Activated effector memory CD4-positive, alpha-beta T cell treated with Interleukin-2 at 50 U/mL for 16 hours (primary cell): ENCODE data around the gene MTCP1.
A peak's percentile ranks its signal among the peaks of the same experiment; 100 is the strongest.

Experiments used
- DNase-seq: peaks from one replicate; pipeline ENCODE4 v3.0.0-alpha.2; 2020

The MTCP1 gene, protein sequence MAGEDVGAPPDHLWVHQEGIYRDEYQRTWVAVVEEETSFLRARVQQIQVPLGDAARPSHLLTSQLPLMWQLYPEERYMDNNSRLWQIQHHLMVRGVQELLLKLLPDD

GRCh38 chrX:155070975-155071693 is at the start of gene MTCP1, which contains the start of the genes BRCC3 and CMC4:
Gene MTCP1, minus strand, starts transcription at chrX:155071136. Its CDS starts 5,126 bp downstream, at chrX:155066010.
Gene BRCC3, plus strand, starts transcription at chrX:155071508. Its CDS starts 20 bp downstream, at chrX:155071528.
Gene CMC4, minus strand, starts transcription at chrX:155071136. Its CDS starts 7,113 bp downstream, at chrX:155064023.
- DNase-seq = peak; percentile 66

DNA sequence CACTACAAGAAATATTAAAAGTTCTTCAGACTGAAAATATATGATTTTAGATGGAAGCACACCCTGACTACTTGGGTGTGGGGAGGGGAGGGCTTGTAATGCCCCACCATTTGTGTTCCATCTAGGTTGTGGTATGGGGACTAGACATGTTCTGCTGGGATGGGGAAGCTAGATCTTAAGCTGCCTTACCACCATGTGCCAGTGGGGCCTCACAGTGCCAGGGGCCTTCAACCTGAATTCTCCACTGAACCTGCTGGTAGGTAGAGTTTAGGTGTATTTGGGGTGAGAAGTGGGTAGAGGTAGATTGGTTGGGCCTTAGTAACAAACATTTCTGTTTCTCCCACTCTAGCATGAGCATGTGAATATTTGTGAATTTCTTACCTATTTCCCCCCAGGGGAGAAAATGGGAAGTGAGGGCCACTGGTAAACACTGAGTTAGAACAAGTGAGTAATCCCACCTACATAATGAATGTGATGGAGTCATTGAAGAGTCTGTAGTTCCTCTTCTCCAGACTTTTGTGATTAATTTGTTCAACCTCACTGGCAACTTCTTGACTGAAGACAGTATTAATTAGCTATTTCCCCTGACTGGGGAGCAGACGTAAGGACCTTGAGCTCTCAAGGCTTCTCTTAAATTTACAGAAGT is 44.4 kb upstream of the MTCP1 start:
- no peak for DNase-seq

DNA sequence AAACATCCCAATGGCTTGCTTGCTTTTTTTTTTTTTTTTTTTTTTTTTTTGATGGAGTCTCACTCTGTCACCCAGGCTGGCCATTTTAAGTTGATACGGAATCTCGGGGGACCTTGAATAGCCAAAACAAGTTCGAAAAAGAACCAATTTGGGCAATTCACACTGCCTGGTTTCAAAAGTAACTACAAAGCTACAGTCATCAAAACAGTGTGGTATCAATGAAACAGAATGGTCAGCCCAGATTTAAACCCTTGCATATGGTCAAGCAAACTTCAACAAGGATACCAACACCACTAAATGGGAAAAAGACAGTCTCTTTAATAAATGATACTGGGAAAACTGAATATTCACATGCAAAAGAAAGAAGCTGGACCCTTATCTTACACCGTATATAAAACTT is 42.2 kb upstream of the MTCP1 start:
- no peak for DNase-seq

- no peak for DNase-seq
Measured at GRCh38 chrX:155112171-155112570, 41.2 kb upstream of the MTCP1 start.

GRCh38 chrX:155108427-155108826 is 37.5 kb upstream of the MTCP1 start:
- no peak for DNase-seq

GRCh38 chrX:155105919-155106318 is 35.0 kb upstream of the MTCP1 start:
- DNase-seq = no peak

DNA sequence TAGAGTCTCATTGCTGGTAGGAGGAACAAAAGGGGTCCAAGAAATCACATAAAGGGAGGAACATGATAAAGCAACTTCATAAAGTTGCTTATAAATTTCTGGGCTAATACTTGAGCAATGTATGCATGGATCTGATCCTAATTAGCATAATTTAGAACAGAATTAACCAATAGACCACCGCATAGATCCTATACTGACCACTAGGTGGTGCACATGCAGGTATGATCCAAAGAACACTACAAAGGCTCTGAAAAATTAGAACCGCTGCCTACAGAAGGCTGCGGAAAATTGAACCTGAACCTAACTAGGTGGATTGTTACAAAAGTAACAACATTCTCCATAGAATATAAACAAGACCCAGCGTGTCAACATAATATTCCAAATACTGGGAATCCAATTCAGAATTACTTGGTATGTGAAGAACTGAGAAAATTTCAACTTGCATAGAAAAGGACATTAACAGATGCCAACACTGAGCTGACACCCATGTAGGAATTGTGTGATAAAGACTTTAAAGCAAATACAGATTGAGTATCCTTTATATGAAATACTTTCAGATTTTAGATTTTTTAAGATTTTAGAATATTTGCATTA is 23.6 kb upstream of the MTCP1 start:
- no peak for DNase-seq

DNA sequence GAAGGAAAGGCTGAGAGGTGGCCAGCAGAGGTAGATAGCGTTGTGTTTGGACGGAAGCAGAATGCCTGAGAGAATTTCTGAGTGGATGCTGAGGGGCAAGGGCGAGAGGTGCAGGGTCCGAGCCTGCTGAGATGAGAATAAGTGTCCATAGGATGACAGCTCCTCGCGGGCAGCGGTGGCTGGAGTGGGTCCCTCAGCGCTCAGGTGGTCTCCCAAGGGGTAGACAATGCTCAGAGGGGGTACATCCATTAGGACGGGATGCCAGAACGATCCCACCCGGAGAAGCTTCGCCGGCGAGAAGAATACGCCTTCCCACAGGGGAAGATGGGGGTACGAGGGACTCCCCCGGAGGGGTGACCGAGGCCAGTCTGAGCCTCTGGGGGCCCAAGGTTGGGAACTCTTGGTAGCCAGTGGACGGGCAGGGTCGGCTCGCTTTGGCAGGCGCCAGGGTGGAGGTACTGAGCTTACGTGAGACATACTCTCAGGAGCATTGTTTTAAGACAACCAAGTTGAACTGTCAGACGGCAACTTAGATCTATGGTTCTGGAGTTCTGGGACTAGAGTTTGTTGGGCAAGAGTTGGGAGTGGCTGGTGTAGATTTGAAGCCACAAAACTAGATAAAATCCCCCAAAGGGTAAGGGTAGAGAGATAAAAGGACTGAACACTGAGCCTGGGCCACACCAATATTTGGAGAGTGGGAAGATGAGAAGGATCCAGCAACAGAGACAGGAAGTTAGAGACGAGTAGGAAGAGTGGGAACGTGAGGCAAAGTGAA is 16.2 kb upstream of the MTCP1 start:
- no peak for DNase-seq

- DNase-seq = no peak
Measured at GRCh38 chrX:155086202-155086840, 15.4 kb upstream of the MTCP1 start.

- no peak for DNase-seq
Measured at GRCh38 chrX:155071694-155072280, 851 bp upstream of the MTCP1 start.

DNA sequence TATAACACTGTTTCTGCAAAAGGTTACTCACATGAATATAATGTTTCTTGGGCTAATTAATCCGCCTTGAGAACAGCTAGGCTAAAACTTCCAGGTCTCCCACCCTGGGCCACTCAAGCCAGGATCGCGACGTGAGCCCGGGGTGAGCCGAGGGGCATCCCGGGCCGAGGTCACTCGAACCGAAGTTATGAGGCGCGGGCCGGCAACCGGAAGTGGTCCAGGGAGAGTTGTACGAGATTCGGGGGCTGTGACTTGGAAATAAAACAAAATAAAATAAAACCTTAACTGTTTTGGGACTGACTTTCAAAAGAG is 317 bp downstream of the MTCP1 start:
- DNase-seq = no peak

GRCh38 chrX:155070038-155070437 is 898 bp downstream of the MTCP1 start:
- no peak for DNase-seq

DNA sequence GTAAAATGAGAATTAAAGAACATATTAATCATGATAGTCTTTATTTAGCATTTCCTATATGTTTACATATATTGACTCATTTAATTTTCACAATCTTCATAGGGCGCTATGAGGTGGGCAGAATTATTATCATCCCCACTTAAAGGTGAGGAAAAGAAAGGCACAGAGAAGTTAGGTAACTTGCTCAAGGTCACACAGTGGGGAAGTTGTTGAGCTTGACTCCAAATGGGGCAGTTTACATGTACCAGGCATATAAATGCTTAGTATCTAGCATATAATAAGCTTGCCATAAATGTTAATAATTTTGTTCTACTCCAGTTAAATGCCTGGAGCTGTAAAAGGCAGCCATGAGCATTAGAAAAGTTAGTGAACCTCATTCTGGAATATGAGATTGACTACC is 1.5 kb downstream of the MTCP1 start:
- DNase-seq = no peak

DNA sequence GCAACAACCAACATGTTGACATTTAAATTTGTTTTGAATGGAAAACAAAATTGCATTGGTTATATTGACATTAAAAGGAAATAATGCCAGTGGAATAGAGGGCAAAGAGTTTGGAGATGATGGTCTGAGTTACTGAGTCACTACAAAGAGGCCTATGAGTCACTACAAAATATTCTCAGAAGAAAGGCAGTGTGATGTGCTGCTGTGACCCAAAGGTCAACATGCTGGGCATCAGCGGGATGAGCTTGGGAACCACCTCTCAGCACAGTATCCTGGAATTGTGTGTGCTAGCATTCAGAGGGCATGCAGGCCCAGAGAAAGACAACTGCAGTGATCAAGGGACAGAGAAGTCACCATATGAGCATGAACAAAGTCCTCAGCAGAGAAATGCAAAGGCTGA is 2.8 kb downstream of the MTCP1 start:
- DNase-seq = no peak

DNA sequence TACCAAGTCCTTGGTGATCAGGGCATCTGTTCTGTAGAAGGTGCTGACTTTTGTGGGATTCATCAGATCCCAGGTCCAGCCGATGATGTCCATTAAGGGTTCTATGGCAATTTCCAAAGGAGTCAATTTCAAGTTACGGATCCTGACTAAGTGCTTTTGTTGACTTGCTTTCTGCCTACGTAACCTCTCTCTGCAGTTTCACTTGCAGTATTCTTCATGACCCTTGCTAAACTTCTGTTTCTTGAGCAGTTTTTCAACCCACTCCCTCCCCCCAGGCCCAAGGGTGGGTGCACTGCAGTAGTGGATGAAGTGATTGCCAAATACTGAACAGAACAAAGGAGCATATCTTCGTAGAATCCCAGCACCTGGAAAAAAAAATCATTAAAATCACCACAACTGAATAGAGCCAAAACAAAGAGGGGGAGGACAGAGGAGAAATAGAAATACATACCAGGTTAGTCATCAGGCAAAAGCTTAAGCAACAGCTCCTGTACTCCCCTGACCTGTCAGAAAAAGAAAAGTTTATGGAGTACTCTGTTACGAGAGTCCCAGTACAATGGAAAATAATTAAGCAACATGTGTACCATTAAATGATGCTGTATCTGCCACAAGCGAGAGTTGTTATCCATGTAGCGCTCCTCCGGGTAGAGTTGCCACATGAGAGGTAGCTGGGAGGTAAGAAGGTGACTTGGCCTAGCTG is 5.8 kb downstream of the MTCP1 start:
- DNase-seq = no peak

DNA sequence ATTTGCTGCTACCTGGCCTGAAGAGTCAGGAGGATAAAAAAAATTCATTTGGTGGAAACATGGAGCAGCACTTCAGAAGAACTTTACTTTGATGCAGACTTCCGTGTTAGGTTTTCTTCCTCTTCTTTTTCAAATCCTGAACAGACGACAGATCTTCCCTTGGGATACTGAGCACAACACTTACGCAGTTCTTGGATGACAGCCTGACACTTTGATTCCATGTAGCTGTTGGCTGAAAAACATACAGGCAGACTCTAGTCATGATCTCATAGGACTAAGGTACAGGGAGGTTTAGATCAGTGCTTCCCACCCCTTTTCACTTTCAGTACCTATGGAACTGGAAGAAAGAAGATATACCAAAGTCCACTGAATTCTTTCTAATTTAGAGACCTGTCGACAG is 9.2 kb downstream of the MTCP1 start:
- no peak for DNase-seq

GRCh38 chrX:155056877-155057792 is 13.8 kb downstream of the MTCP1 start:
- peak; percentile 23 for DNase-seq

GRCh38 chrX:155056471-155056870 is 14.5 kb downstream of the MTCP1 start:
- DNase-seq = no peak

- no peak for DNase-seq
Measured at GRCh38 chrX:155055494-155055893, 15.4 kb downstream of the MTCP1 start.

- DNase-seq = no peak
Measured at GRCh38 chrX:155054255-155054654, 16.7 kb downstream of the MTCP1 start.

DNA sequence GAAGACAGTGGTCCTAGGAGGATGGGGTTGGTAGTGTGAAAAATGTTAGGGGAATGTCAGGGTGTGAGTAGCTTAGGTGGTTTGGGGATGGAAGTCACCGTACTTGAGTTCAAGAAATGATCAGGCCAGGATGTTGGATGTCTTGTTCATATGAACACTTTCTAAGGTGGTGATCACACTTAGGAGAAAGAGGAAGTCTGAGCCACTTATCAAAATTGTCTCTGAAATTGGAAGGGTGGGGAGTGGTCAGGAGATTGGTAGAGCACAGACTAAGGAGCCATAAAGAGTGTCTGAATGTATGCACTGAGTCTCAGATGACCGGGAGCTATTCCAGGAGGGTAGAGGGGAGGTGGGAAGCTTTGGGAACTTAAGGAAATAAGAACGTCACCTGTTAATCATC is 17.3 kb downstream of the MTCP1 start:
- DNase-seq = no peak
